RPMI8226 (cell line): Measurements from ENCODE around the gene TTC21B.

Source experiments
- DNase-seq: peaks from one replicate; pipeline ENCODE4 v3.0.0-alpha.2; 2015

Gene TTC21B

DNA sequence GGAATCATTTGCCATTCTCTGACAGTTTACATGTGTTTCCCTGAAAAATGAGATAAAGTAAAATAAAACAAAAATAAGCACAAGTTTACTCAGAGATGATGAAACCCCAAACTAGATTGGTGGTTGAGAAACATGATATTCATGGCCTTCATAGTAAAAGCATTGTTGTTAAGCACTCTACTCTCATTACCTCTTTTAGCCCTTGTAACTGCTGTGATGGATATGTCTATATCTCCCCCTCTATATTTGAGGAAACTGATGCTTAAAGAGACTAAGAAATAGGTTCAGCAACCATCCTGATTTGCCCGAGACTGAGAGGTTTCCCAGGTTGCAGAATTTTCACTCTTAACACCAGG is 125.7 kb downstream of the TTC21B start:
- DNase-seq, result no peak

DNA sequence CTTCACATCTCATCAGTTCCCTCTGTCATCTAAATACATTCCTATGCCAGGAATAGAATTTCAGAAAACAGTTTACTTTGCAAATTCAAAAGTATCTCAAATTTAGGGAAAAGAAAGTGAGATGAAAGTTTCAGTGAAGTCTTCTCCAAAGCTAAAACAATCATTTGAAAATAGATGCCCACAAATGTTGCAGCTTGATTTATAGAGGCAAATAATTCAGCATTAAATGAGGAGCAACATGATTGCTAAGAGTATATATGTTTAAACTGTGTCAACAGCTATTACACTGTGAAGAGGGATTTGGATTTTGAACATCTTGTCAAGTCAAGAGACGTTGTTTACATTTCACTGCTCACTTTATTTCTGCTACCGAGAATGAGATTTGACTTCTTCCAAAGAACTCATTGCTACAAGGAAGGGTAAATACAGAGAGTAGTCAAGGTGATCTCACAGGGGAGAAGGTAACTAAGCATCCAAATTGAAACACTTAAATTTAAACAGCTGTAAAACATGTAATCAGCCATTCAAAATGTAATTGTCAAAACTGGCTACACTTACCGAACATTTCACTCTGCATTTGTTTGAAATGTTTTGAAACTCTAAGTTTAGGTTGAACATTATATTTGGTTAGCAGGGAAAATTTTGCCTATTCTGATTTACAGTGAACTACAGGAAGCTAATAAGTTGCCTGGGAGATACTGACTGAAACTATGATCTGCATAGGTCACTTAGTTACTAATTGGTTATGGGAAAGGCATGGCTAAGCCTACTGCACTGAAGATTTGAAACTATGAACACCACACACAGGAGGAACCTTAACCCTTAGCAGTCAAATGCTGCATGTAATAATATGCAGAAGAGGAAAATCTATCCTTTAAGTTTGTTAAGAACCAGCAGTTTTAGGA is 126.3 kb downstream of the TTC21B start:
- DNase-seq, result no peak

DNA sequence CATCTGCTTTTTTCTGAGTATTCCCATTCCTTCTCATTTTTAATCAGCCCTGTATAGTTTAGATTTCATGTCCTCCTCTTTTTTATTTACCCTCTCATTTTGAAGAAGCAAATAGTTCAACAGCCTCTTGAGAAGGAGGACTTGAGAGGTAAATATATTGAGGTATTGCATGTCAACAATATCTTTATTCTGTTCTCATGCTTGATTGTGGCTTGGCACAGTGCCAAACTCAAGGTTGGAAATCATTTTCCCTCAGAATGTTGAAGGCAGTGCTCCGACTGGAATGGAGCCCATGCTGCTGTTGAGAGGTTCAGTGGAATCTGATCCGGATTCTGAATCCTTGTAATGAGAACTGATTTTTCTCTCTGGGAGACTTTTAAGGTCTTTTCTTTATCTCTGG is 128.5 kb downstream of the TTC21B start:
- DNase-seq, result no peak
